ENCODE measurements around the gene NAXE. TPM values are rescaled to one million over a fixed set of nuclear protein-coding genes. Genes with fewer than 3 reads are reported as not detected.
A peak's percentile ranks its signal among the peaks of the same experiment; 100 is the strongest.
"Not testable (repeated sequence)": the region's sequence is repeated elsewhere in the genome, so short reads cannot be mapped to it uniquely, and the experiment has no call there.

NAXE gene
- total RNA-seq, 1 donor = 63.7 TPM

DNA sequence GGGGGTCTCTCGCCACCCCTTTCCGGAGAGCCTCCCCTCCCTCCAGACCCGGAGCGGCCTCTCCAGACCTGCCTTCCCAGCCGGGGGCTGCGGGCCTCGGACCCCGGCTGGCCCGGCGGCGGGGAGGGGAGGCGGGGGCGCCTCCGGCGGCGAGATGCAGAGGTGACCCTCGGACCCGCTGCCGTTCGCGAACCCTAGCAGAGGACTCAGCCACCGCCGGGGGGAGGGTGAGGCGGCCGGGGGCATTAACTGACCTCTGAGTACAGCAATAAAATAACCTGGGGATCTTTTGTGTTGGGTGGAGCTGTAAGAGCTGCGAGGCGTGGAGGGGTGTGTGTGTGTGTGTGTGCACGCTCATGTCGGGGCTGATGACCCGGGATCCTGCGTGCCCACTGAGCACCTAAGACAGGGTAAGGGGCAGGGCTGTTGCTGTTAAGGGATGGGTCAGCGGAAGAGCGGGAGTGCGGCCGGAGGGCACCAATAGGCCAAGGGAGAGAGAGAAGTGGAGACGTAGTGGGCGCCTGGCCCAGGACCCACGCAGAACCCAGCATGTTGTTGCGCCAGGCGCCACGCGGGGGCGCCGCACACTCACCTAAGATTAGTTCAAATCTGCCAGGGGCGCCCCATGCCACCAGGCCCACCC is 34.0 kb downstream of the NAXE start:
- peaks cover 56% of the 10 kb centered on the region for H3K27me3 ChIP-seq (ENCODE audit: insufficient read depth, low read length)
- no peaks in the 10 kb centered on the region for H3K4me1 ChIP-seq (ENCODE audit: insufficient read depth, low read length)
- H4K20me1 ChIP-seq (ENCODE audit: insufficient read depth, low read length) = no peaks in the 10 kb centered on the region
- no peaks in the 10 kb centered on the region for H3K79me2 ChIP-seq (ENCODE audit: insufficient read depth, low read length)
- TF ChIP-seq, protein P1, sequence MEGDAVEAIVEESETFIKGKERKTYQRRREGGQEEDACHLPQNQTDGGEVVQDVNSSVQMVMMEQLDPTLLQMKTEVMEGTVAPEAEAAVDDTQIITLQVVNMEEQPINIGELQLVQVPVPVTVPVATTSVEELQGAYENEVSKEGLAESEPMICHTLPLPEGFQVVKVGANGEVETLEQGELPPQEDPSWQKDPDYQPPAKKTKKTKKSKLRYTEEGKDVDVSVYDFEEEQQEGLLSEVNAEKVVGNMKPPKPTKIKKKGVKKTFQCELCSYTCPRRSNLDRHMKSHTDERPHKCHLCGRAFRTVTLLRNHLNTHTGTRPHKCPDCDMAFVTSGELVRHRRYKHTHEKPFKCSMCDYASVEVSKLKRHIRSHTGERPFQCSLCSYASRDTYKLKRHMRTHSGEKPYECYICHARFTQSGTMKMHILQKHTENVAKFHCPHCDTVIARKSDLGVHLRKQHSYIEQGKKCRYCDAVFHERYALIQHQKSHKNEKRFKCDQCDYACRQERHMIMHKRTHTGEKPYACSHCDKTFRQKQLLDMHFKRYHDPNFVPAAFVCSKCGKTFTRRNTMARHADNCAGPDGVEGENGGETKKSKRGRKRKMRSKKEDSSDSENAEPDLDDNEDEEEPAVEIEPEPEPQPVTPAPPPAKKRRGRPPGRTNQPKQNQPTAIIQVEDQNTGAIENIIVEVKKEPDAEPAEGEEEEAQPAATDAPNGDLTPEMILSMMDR (IDR thresholded peaks at IDR 0.05; ENCODE audit: extremely low read depth, low read depth, low read length) = peak; percentile 74
- peak; percentile 90 for DNase-seq (ENCODE audit: insufficient read length, low spot score, missing footprints)
- H3K36me3 ChIP-seq (ENCODE audit: insufficient read depth, low read length) = no peaks in the 10 kb centered on the region
- no peaks in the 10 kb centered on the region for H3K9me3 ChIP-seq (ENCODE audit: low read depth, low read length)
- no peak overlapping the region for H3K27ac ChIP-seq (ENCODE audit: low read depth, low read length)
- H3K4me3 ChIP-seq (ENCODE audit: insufficient read depth, low read length) = no peak overlapping the region
- no peak overlapping the region for H3K4me2 ChIP-seq (ENCODE audit: insufficient read depth, low read length)
- no peak overlapping the region for H2AFZ ChIP-seq (ENCODE audit: low read length)

DNA sequence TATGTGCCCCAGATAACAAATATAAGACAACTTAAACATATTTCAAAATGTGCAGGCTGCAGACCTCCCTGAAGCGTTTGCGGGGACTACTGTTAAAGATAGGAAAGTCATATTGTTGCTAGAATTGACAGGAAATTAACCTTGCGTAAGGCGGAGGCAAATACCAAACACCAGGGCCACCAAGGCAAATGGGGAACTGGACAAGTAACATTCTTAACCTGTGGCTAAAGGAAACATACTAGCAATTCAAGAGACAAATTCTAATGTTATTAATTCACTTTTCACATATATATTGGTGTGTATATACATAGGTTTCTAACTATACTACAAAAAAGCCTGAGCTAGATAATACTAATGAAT is 34.5 kb downstream of the NAXE start:
- TF ChIP-seq, protein P1 (IDR thresholded peaks at IDR 0.05; ENCODE audit: extremely low read depth, low read depth, low read length) = peak; percentile 3
- Histone ChIP-seq H3K79me2 (ENCODE audit: insufficient read depth, low read length) (no peaks in the 10 kb centered on the region), H2AFZ (ENCODE audit: low read length) (no peak overlapping the region), H3K4me2 (ENCODE audit: insufficient read depth, low read length) (no peak overlapping the region), H3K36me3 (ENCODE audit: insufficient read depth, low read length) (no peaks in the 10 kb centered on the region), H3K27me3 (ENCODE audit: insufficient read depth, low read length) (peaks cover 56% of the 10 kb centered on the region), H3K27ac (ENCODE audit: low read depth, low read length) (no peak overlapping the region), H4K20me1 (ENCODE audit: insufficient read depth, low read length) (no peaks in the 10 kb centered on the region), H3K9me3 (ENCODE audit: low read depth, low read length) (no peaks in the 10 kb centered on the region), H3K4me1 (ENCODE audit: insufficient read depth, low read length) (no peaks in the 10 kb centered on the region), H3K4me3 (ENCODE audit: insufficient read depth, low read length) (no peak overlapping the region)
- DNase-seq (ENCODE audit: insufficient read length, low spot score, missing footprints) = no peak

DNA sequence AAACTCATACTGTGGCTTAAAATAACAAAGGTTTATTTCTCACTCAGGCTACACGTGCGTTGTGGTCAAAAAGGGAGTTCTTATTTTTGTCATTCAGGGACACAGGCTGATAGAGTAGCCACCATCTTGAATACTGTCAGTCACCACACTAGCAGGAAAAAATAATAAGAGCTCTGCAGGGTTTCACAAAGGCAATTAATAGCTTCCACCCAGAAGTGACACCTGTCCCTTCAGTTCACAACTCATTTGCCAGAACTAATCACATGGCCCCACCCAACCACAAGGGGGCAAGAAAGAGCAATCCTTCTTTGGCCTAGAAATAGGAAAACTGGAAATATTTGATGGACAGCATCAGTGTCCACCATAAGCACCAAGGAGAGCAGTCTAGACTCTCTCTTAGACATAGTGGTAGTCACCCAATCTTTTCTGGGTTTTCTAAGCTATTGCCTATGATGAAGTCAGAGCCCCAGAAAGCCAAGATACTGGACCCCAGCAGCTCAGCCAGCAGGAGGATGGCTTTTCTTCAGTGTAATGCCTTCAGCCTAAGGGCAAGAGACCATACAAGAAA is 35.8 kb downstream of the NAXE start:
- peak; percentile 91 for DNase-seq (ENCODE audit: insufficient read length, low spot score, missing footprints)
- no peak overlapping the region for H3K4me3 ChIP-seq (ENCODE audit: insufficient read depth, low read length)
- no peak overlapping the region for H3K27ac ChIP-seq (ENCODE audit: low read depth, low read length)
- peaks cover 58% of the 10 kb centered on the region for H3K27me3 ChIP-seq (ENCODE audit: insufficient read depth, low read length)
- no peak overlapping the region for H2AFZ ChIP-seq (ENCODE audit: low read length)
- no peaks in the 10 kb centered on the region for H3K9me3 ChIP-seq (ENCODE audit: low read depth, low read length)
- H3K4me1 ChIP-seq (ENCODE audit: insufficient read depth, low read length) = no peaks in the 10 kb centered on the region
- TF ChIP-seq, protein P1 (IDR thresholded peaks at IDR 0.05; ENCODE audit: extremely low read depth, low read depth, low read length) = peak; percentile 82
- no peaks in the 10 kb centered on the region for H3K79me2 ChIP-seq (ENCODE audit: insufficient read depth, low read length)
- no peaks in the 10 kb centered on the region for H3K36me3 ChIP-seq (ENCODE audit: insufficient read depth, low read length)
- no peak overlapping the region for H3K4me2 ChIP-seq (ENCODE audit: insufficient read depth, low read length)
- no peaks in the 10 kb centered on the region for H4K20me1 ChIP-seq (ENCODE audit: insufficient read depth, low read length)

DNA sequence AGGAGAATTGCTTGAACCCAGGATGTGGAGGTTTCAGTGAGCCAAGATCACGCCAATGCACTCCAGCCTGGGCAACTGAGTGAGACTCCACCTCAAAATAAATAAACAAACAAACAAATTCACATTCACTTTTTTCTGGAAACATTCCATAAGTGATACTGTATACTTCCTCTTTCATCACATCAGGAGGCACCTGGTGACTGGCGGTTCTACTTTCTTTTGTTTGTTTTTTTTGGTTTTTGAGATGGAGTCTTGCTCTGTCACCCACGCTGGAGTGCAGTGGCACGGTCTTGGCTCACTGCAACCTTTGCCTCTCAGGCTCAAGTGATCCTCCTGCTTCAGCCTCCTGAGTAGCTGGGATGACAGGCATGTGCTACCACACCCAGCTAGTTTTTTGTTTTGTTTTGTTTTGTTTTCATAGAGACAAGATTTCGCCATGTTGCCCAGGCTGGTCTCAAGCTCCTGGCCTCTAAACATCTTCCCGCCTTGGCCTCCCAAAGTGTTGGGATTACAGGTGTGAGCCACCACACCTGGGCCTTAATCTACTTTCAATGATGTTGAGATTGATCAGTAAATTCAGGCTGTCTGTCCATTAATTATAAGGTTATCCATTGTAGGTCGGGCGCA is 38.4 kb downstream of the NAXE start:
- no peak overlapping the region for H3K4me2 ChIP-seq (ENCODE audit: insufficient read depth, low read length)
- no peaks in the 10 kb centered on the region for H4K20me1 ChIP-seq (ENCODE audit: insufficient read depth, low read length)
- H3K27ac ChIP-seq (ENCODE audit: low read depth, low read length) = no peak overlapping the region
- no peaks in the 10 kb centered on the region for H3K79me2 ChIP-seq (ENCODE audit: insufficient read depth, low read length)
- H2AFZ ChIP-seq (ENCODE audit: low read length) = no peak overlapping the region
- H3K27me3 ChIP-seq (ENCODE audit: insufficient read depth, low read length) = peaks cover 59% of the 10 kb centered on the region
- TF ChIP-seq, protein P1 (IDR thresholded peaks at IDR 0.05; ENCODE audit: extremely low read depth, low read depth, low read length) = no peak
- H3K4me3 ChIP-seq (ENCODE audit: insufficient read depth, low read length) = no peak overlapping the region
- no peaks in the 10 kb centered on the region for H3K36me3 ChIP-seq (ENCODE audit: insufficient read depth, low read length)
- DNase-seq (ENCODE audit: insufficient read length, low spot score, missing footprints) = no peak
- no peaks in the 10 kb centered on the region for H3K9me3 ChIP-seq (ENCODE audit: low read depth, low read length)
- no peaks in the 10 kb centered on the region for H3K4me1 ChIP-seq (ENCODE audit: insufficient read depth, low read length)

DNA sequence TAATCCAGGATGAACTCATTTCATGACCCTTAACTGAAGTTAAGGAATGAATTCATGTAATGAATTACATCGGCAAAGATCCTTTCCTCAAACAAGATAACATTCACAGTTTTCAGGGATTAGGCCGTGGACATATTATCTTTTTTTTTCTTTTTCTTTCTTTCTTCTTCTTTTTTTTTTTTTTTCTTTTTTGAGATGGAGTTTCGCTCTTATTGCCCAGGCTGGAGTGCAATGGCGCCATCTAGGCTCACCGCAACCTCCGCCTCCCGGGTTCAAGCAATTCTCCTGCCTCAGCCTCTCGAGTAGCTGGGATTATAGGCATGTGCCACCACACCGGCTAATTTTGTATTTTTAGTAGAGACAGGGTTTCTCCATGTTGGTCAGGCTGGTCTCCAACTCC is 39.6 kb downstream of the NAXE start:
- H3K4me1 ChIP-seq (ENCODE audit: insufficient read depth, low read length); H2AFZ ChIP-seq (ENCODE audit: low read length); H3K9me3 ChIP-seq (ENCODE audit: low read depth, low read length); H3K4me3 ChIP-seq (ENCODE audit: insufficient read depth, low read length); H3K4me2 ChIP-seq (ENCODE audit: insufficient read depth, low read length); H4K20me1 ChIP-seq (ENCODE audit: insufficient read depth, low read length); H3K79me2 ChIP-seq (ENCODE audit: insufficient read depth, low read length); DNase-seq (ENCODE audit: insufficient read length, low spot score, missing footprints); H3K27ac ChIP-seq (ENCODE audit: low read depth, low read length); H3K36me3 ChIP-seq (ENCODE audit: insufficient read depth, low read length): not testable (repeated sequence)
- H3K27me3 ChIP-seq (ENCODE audit: insufficient read depth, low read length) = peaks cover 54% of the 10 kb centered on the region

Measured in osteoblast (primary cell).